Osteoblast (primary cell): Measurements from ENCODE around the gene SLC46A1. TPM values are rescaled to one million over a fixed set of nuclear protein-coding genes. Genes with fewer than 3 reads are reported as not detected.

Source experiments
- DNase-seq: peaks from one replicate; pipeline ENCODE4 v3.0.0; 2011; ENCODE audit warnings: low spot score, mixed read lengths; ENCODE audit not compliant: insufficient read length; ENCODE audit errors: missing footprints
- H2AFZ ChIP-seq: 2 replicates; pipeline ENCODE4 v1.6.0; 2011; ENCODE audit warnings: mild to moderate bottlenecking, low read length
- H3K27ac ChIP-seq: 2 replicates; pipeline ENCODE4 v1.5.1; 2011; ENCODE audit warnings: mild to moderate bottlenecking, low read depth, low read length, moderate library complexity
- H3K27me3 ChIP-seq: 2 replicates; pipeline ENCODE4 v1.6.0; 2012; ENCODE audit warnings: mild to moderate bottlenecking, control low read depth, inconsistent platforms, low read length, moderate library complexity; ENCODE audit not compliant: insufficient read depth
- H3K36me3 ChIP-seq: 2 replicates; pipeline ENCODE4 v1.5.1; 2011; ENCODE audit warnings: mild to moderate bottlenecking, low read length, control low read depth, moderate library complexity; ENCODE audit not compliant: insufficient read depth
- H3K4me1 ChIP-seq: 2 replicates; pipeline ENCODE4 v1.5.1; 2011; ENCODE audit warnings: mild to moderate bottlenecking, low read length, control low read depth, moderate library complexity; ENCODE audit not compliant: insufficient read depth
- H3K4me2 ChIP-seq: 2 replicates; pipeline ENCODE4 v1.6.0; 2011; ENCODE audit warnings: mild to moderate bottlenecking, low read length; ENCODE audit not compliant: insufficient read depth
- H3K4me3 ChIP-seq: fragments of 200-600 bp; sonication (generic); 3 replicates; pipeline ENCODE4 v1.5.1; 2012; ENCODE audit warnings: mild to moderate bottlenecking, low read length, inconsistent platforms; ENCODE audit not compliant: insufficient read depth
- H3K79me2 ChIP-seq: 2 replicates; pipeline ENCODE4 v1.6.0; 2012; ENCODE audit warnings: mild to moderate bottlenecking, low read length, control low read depth, inconsistent platforms; ENCODE audit not compliant: insufficient read depth
- H3K9me3 ChIP-seq: 2 replicates; pipeline ENCODE4 v1.5.1; 2011; ENCODE audit warnings: low read depth, low read length, control low read depth
- H4K20me1 ChIP-seq: 2 replicates; pipeline ENCODE4 v1.6.0; 2012; ENCODE audit warnings: mild to moderate bottlenecking, low read length, control low read depth; ENCODE audit not compliant: insufficient read depth
- total RNA-seq: library from RNA; depleted of rRNA; stranded (reverse); fragments of >200 nt; gene quantifications from 2 replicates; pipeline ENCODE4 v1.2.3, GENCODE V29; 2012
- TF ChIP-seq, protein P1 (sequence below): IDR thresholded peaks from 2 replicates; pipeline ENCODE4 v1.5.1; 2011; ENCODE audit warnings: mild to moderate bottlenecking, low read depth, low read length, moderate library complexity; ENCODE audit errors: extremely low read depth

The SLC46A1 gene
- total RNA-seq: 6.8 and 8.0 TPM in 2 replicates

GRCh38 chr17:28405632-28406472 is at the start of gene SLC46A1:
SLC46A1 (minus strand) TSS chr17:28406212; CDS start chr17:28406114, 98 bp downstream.
- peak within 1 kb of the TSS; percentile 83 for H3K4me2 ChIP-seq
- peak within 1 kb of the TSS; percentile 89 for H3K4me3 ChIP-seq
- H2AFZ ChIP-seq: peak within 1 kb of the TSS; percentile 81
- peaks cover 17% of the 10 kb centered on the region for H3K36me3 ChIP-seq
- H3K27ac ChIP-seq: no peak within 1 kb of the TSS
- H3K79me2 ChIP-seq: no peaks in the 10 kb centered on the region
- H3K4me1 ChIP-seq: peaks cover 9% of the 10 kb centered on the region
- TF ChIP-seq, protein P1, sequence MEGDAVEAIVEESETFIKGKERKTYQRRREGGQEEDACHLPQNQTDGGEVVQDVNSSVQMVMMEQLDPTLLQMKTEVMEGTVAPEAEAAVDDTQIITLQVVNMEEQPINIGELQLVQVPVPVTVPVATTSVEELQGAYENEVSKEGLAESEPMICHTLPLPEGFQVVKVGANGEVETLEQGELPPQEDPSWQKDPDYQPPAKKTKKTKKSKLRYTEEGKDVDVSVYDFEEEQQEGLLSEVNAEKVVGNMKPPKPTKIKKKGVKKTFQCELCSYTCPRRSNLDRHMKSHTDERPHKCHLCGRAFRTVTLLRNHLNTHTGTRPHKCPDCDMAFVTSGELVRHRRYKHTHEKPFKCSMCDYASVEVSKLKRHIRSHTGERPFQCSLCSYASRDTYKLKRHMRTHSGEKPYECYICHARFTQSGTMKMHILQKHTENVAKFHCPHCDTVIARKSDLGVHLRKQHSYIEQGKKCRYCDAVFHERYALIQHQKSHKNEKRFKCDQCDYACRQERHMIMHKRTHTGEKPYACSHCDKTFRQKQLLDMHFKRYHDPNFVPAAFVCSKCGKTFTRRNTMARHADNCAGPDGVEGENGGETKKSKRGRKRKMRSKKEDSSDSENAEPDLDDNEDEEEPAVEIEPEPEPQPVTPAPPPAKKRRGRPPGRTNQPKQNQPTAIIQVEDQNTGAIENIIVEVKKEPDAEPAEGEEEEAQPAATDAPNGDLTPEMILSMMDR: no peak
- H4K20me1 ChIP-seq: no peaks in the 10 kb centered on the region
- DNase-seq: peak; percentile 96
- no peaks in the 10 kb centered on the region for H3K27me3 ChIP-seq
- H3K9me3 ChIP-seq: no peaks in the 10 kb centered on the region

- Histone ChIP-seq H3K4me1 (no peaks in the 10 kb centered on the region), H3K27me3 (peaks cover 6% of the 10 kb centered on the region), H3K4me2 (no peak overlapping the region), H3K36me3 (no peaks in the 10 kb centered on the region), H3K27ac (no peak overlapping the region), H2AFZ (no peak overlapping the region), H3K4me3 (no peak overlapping the region), H4K20me1 (no peaks in the 10 kb centered on the region), H3K9me3 (no peaks in the 10 kb centered on the region), H3K79me2 (no peaks in the 10 kb centered on the region)
- TF ChIP-seq, protein P1: no peak
- DNase-seq: no peak
These were observed 43.8 kb upstream of the SLC46A1 start for GRCh38 chr17:28449859-28450258.

DNA sequence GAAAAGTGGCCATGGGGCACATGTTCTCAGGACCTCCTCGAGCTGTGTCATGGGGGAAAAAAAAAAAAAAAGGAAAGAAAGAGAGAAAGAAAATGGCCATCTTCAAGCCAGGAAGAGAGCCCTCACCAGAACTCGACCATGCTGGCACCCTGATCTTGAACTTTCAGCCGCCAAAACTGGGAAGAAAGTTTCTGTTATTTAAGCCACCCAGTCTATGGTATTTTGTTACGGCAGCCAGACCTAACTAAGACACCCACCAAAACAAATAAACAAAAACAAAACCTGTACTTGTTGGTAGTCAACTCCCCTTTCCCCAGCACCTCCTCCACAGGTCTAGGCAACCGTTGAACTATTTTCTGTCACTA is 41.4 kb upstream of the SLC46A1 start:
- H4K20me1 ChIP-seq: no peaks in the 10 kb centered on the region
- H3K4me3 ChIP-seq: no peak overlapping the region
- no peak overlapping the region for H3K4me2 ChIP-seq
- H3K9me3 ChIP-seq: no peaks in the 10 kb centered on the region
- H2AFZ ChIP-seq: no peak overlapping the region
- DNase-seq: no peak
- H3K27ac ChIP-seq: no peak overlapping the region
- no peaks in the 10 kb centered on the region for H3K36me3 ChIP-seq
- H3K79me2 ChIP-seq: no peaks in the 10 kb centered on the region
- TF ChIP-seq, protein P1: no peak
- H3K4me1 ChIP-seq: no peaks in the 10 kb centered on the region
- peaks cover 6% of the 10 kb centered on the region for H3K27me3 ChIP-seq

DNA sequence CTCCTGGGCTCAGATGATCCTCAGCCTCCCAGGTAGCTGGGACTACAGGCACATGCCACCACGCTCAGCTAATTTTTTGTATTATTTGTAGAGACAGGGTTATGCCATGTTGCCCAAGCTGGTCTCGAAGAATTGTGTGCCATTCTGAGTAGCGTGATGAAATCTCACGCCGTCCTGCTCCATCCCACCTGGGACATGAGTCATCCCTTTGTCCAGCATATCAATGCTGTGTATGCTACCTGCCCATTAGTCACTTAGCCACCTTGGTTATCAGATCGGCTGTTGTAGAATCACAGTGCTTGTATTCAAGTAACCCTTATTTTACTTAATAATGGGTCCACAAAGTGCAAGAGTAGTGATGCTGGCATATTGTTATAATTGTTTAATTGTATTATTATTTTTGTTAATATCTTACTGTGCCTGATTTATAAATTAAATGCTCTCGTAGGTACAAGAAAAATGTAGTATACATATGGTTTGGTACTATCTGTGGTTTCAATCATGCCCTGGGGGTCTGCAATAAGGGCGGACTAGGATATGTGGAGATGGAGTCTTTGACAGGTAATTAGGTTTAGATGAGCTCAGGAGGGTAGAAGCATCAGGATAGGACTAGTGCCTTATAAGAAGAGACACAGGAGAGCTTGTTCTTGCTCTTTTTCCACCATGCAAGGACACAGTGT is 40.8 kb upstream of the SLC46A1 start:
- H3K27me3 ChIP-seq: peaks cover 6% of the 10 kb centered on the region

More for the DNA sequence above, 40.8 kb upstream of the SLC46A1 start:
- H3K79me2 ChIP-seq: no peaks in the 10 kb centered on the region
- TF ChIP-seq, protein P1: no peak
- DNase-seq: no peak
- H3K4me3 ChIP-seq: no peak overlapping the region
- no peaks in the 10 kb centered on the region for H3K4me1 ChIP-seq
- H2AFZ ChIP-seq: no peak overlapping the region
- no peak overlapping the region for H3K4me2 ChIP-seq
- no peaks in the 10 kb centered on the region for H4K20me1 ChIP-seq
- H3K27ac ChIP-seq: no peak overlapping the region
- H3K36me3 ChIP-seq: no peaks in the 10 kb centered on the region
- no peaks in the 10 kb centered on the region for H3K9me3 ChIP-seq
